Measurements from ENCODE around the gene OSBPL9. TPM values are rescaled to one million over a fixed set of nuclear protein-coding genes. Genes with fewer than 3 reads are reported as not detected.

OSBPL9 gene
- total RNA-seq, 1 experiment from 2014 or later = 67.6 TPM

DNA sequence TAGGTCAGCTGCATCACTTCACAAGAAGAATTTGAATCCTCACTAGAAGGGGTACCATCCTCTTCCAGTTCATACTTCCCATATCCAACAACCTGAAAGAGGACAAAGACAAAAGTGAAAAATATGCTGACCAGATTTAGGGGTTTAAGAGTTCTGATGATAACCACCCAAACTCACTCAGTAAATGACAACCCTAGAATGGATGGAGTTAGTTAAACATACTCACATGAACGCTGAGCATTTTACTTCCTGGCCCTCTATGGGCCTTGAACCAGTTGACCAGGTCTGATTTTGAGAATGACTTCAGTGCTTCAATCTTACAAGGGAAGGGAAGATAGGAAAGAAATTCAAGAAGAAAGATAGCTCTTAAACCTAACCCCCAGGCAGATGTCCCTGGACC, 172.4 kb downstream of the OSBPL9 start:
- intact Hi-C loops (cut with micrococcal nuclease; ENCODE audit: unreplicated experiment) = no loop called here
- DNase-seq = no peak
- Mint-ChIP-seq H3K9me3 (ENCODE audit: low read depth, unreplicated experiment) (no peaks in the 10 kb centered on the region), H3K27ac (ENCODE audit: unreplicated experiment) (no peak overlapping the region), H3K4me3 (ENCODE audit: low read depth, unreplicated experiment) (no peak overlapping the region), H3K36me3 (ENCODE audit: insufficient read depth, unreplicated experiment) (peaks cover 91% of the 10 kb centered on the region), H3K27me3 (ENCODE audit: unreplicated experiment) (no peaks in the 10 kb centered on the region), H3K4me1 (ENCODE audit: low read depth, unreplicated experiment) (no peaks in the 10 kb centered on the region)
- TF ChIP-seq, protein P1, sequence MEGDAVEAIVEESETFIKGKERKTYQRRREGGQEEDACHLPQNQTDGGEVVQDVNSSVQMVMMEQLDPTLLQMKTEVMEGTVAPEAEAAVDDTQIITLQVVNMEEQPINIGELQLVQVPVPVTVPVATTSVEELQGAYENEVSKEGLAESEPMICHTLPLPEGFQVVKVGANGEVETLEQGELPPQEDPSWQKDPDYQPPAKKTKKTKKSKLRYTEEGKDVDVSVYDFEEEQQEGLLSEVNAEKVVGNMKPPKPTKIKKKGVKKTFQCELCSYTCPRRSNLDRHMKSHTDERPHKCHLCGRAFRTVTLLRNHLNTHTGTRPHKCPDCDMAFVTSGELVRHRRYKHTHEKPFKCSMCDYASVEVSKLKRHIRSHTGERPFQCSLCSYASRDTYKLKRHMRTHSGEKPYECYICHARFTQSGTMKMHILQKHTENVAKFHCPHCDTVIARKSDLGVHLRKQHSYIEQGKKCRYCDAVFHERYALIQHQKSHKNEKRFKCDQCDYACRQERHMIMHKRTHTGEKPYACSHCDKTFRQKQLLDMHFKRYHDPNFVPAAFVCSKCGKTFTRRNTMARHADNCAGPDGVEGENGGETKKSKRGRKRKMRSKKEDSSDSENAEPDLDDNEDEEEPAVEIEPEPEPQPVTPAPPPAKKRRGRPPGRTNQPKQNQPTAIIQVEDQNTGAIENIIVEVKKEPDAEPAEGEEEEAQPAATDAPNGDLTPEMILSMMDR (IDR thresholded peaks at IDR 0.05; ENCODE audit: unreplicated experiment) = no peak
- CTCF ChIA-PET = no interaction called here
- no TSS peak for BruUV-seq (replicated peaks)

DNA sequence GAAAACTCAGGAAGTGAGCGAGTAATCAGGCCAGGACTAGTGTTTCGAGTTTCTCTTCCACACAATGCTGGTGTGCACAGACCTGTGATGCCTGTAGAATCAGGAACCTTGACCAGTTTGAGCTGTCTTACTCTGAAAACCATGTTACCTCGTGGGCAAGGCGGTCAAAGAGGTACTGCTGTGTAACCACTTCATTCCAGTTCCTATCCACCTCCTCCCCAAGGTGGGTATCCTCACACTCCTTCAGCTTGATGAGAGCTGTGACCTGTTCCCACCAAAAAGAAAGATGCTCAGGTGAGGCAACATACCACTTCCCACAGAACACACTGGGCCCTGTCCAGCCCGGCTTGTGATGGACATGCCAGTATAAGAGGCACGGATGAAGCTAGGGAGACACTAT, 173.5 kb downstream of the OSBPL9 start:
- Mint-ChIP-seq H3K4me1 (ENCODE audit: low read depth, unreplicated experiment) (no peaks in the 10 kb centered on the region), H3K9me3 (ENCODE audit: low read depth, unreplicated experiment) (no peaks in the 10 kb centered on the region), H3K27ac (ENCODE audit: unreplicated experiment) (peak overlapping the region; percentile 70), H3K36me3 (ENCODE audit: insufficient read depth, unreplicated experiment) (peaks cover 91% of the 10 kb centered on the region), H3K27me3 (ENCODE audit: unreplicated experiment) (no peaks in the 10 kb centered on the region), H3K4me3 (ENCODE audit: low read depth, unreplicated experiment) (no peak overlapping the region)
- DNase-seq = no peak
- TF ChIP-seq, protein P1 (IDR thresholded peaks at IDR 0.05; ENCODE audit: unreplicated experiment) = no peak
- intact Hi-C loops (cut with micrococcal nuclease; ENCODE audit: unreplicated experiment) = no loop called here
- no TSS peak for BruUV-seq (replicated peaks)
- CTCF ChIA-PET = no interaction called here

DNA sequence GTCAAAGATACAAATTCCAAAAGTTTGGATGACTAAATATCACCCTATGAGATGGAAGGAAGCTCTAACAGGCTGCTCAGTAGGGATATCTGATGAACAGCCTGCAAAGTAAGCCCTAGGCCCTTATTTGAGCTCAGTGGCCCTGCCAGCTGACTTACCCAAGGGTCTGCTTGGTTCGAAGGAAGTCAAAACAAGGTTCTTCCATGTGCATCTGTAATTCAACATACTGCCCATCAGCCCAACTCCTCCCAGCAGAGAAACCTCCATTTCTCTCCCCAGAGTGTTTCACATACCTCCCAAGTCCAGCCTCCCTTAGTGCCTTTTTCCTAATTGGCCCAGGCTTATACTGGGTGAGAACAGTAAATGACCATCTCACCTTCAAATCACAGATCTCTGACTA, 175.0 kb downstream of the OSBPL9 start:
- DNase-seq = no peak
- TF ChIP-seq, protein P1 (IDR thresholded peaks at IDR 0.05; ENCODE audit: unreplicated experiment) = no peak
- H3K27ac Mint-ChIP-seq (ENCODE audit: unreplicated experiment) = peak overlapping the region; percentile 5
- CTCF ChIA-PET = interaction anchor here (0.7 kb wide), 1 partner anchor 12 kb away, joined by 3 read pairs; no protein-coding TSS in a partner anchor
- H3K4me3 Mint-ChIP-seq (ENCODE audit: low read depth, unreplicated experiment) = no peak overlapping the region
- no peaks in the 10 kb centered on the region for H3K9me3 Mint-ChIP-seq (ENCODE audit: low read depth, unreplicated experiment)
- intact Hi-C loops (cut with micrococcal nuclease; ENCODE audit: unreplicated experiment) = no loop called here
- H3K4me1 Mint-ChIP-seq (ENCODE audit: low read depth, unreplicated experiment) = no peaks in the 10 kb centered on the region
- peaks cover 87% of the 10 kb centered on the region for H3K36me3 Mint-ChIP-seq (ENCODE audit: insufficient read depth, unreplicated experiment)
- no peaks in the 10 kb centered on the region for H3K27me3 Mint-ChIP-seq (ENCODE audit: unreplicated experiment)
- BruUV-seq (replicated peaks) = no TSS peak

DNA sequence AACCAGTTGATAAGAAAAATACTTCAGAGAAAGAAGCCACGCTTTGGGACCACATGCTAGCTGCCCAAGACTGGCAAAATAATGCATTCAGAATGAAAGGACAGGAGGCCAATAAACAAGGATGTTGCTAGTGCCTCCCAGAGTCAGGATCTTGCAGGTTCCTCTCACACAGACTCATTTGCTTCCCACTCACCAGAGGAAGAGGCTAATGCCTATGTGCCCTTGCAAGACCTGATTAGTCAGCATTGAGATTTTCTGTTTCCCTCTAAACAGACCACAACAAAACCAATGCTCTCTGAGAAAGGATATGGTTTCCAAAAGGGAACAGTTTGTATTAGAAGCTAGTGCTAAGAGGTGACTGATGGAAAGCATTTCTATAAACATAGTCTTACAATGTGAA, 176.0 kb downstream of the OSBPL9 start:
- Mint-ChIP-seq H3K36me3 (ENCODE audit: insufficient read depth, unreplicated experiment) (peaks cover 84% of the 10 kb centered on the region), H3K27ac (ENCODE audit: unreplicated experiment) (peak overlapping the region; percentile 5), H3K27me3 (ENCODE audit: unreplicated experiment) (no peaks in the 10 kb centered on the region), H3K9me3 (ENCODE audit: low read depth, unreplicated experiment) (no peaks in the 10 kb centered on the region), H3K4me1 (ENCODE audit: low read depth, unreplicated experiment) (no peaks in the 10 kb centered on the region), H3K4me3 (ENCODE audit: low read depth, unreplicated experiment) (no peak overlapping the region)
- CTCF ChIA-PET = interaction anchor here (0.8 kb wide), 1 partner anchor 263 kb away, joined by 4 read pairs; the partner anchor contains the start of gene BTF3L4
- DNase-seq = no peak
- intact Hi-C loops (cut with micrococcal nuclease; ENCODE audit: unreplicated experiment) = no loop called here
- BruUV-seq (replicated peaks) = no TSS peak
- TF ChIP-seq, protein P1 (IDR thresholded peaks at IDR 0.05; ENCODE audit: unreplicated experiment) = no peak

Data from Calu3 (cell line).